T-cell (primary cell): ENCODE results near the gene TSHZ3. TPM values are rescaled to one million over a fixed set of nuclear protein-coding genes. Genes with fewer than 3 reads are reported as not detected.

Experiments used
- ATAC-seq, 4 experiments: fragments of 200-7000 bp in 3 of 4; fragments of 150-1000 bp in 1 of 4; cut with Tn5 transposase; replicated peaks in 1 of 4; 1 replicate in 3 of 4; 2 replicates in 1 of 4; pipeline ENCODE4 v1.10.0; 2021; ENCODE audit warnings: moderate library complexity in 3 of 4, mild to moderate bottlenecking in 2 of 4, moderate number of reproducible peaks in 1 of 4
- CTCF ChIA-PET, 2 donors: fragments of 300-600 bp; sonication (Branson Sonifier 250); formaldehyde crosslinking; loops; one replicate each; lab custom pipeline; 2022; ENCODE audit warnings: antibody characterized with exemption in 2 of 2; lab: Charles Lee
- POLR2A ChIA-PET, 2 donors: fragments of 300-600 bp; sonication (Branson Sonifier 250); formaldehyde crosslinking; loops; one replicate each; lab custom pipeline; 2022; ENCODE audit warnings: antibody characterized with exemption in 2 of 2; lab: Charles Lee
- DNase-seq, 35 experiments: peaks; one replicate each; pipeline versions ENCODE4 v3.0.0 to v3.0.0-alpha.2; 2013 to 2023
- H3K27ac ChIP-seq: one replicate; pipeline ENCODE4 v1.5.1; 2013; ENCODE audit warnings: low read length
- H3K27me3 ChIP-seq, 2 experiments: replicated peaks in 1 of 2; 1 replicate in 1 of 2; 2 replicates in 1 of 2; pipeline versions ENCODE4 v1.6.1 to v1.7.0; 2013; ENCODE audit warnings: low read length in 1 of 2, mixed read lengths in 1 of 2; ENCODE audit not compliant: control insufficient read depth in 2 of 2, insufficient read depth in 2 of 2; ENCODE audit errors: extremely low read depth in 1 of 2
- H3K36me3 ChIP-seq, 2 donors: 1 replicate in 1 of 2; 2 replicates in 1 of 2; pipeline versions ENCODE4 v1.6.1 to v1.7.0; 2013; ENCODE audit warnings: low read length in 1 of 2; ENCODE audit not compliant: control insufficient read depth in 2 of 2, insufficient read depth in 1 of 2; ENCODE audit errors: extremely low read depth in 1 of 2
- H3K4me1 ChIP-seq, 2 experiments: 1 replicate in 1 of 2; 2 replicates in 1 of 2; pipeline versions ENCODE4 v1.6.1 to v1.7.0; 2013; ENCODE audit warnings: low read length in 2 of 2, mixed read lengths in 1 of 2; ENCODE audit not compliant: insufficient read depth in 2 of 2, control insufficient read depth in 1 of 2; ENCODE audit errors: extremely low read depth in 1 of 2
- H3K4me3 ChIP-seq, 2 donors: 1 replicate in 1 of 2; 2 replicates in 1 of 2; pipeline versions ENCODE4 v1.5.1 to v1.7.0; 2013; ENCODE audit warnings: mild to moderate bottlenecking in 2 of 2, low read length in 1 of 2, moderate library complexity in 1 of 2; ENCODE audit not compliant: control insufficient read depth in 1 of 2; ENCODE audit errors: extremely low read depth in 1 of 2
- H3K9me3 ChIP-seq: 2 replicates; pipeline ENCODE4 v1.7.0; 2013
- H3K27ac Mint-ChIP-seq, 2 donors: one replicate each; pipeline ENCODE4 v1.8.0; 2020 to 2021; ENCODE audit warnings: mild to moderate bottlenecking in 2 of 2, mixed read lengths in 2 of 2
- H3K27me3 Mint-ChIP-seq, 2 donors: one replicate each; pipeline ENCODE4 v1.8.0; 2021 to 2022; ENCODE audit warnings: mixed read lengths in 2 of 2
- H3K36me3 Mint-ChIP-seq: one replicate; pipeline ENCODE4 v1.8.0; 2021; ENCODE audit warnings: mixed read lengths
- H3K4me1 Mint-ChIP-seq, 3 donors: one replicate each; pipeline ENCODE4 v1.8.0; 2020 to 2022; ENCODE audit warnings: mixed read lengths in 3 of 3, mild to moderate bottlenecking in 1 of 3
- H3K4me3 Mint-ChIP-seq, 3 donors: one replicate each; pipeline ENCODE4 v1.8.0; 2020 to 2022; ENCODE audit warnings: mild to moderate bottlenecking in 3 of 3, mixed read lengths in 3 of 3, moderate library complexity in 3 of 3
- H3K9me3 Mint-ChIP-seq, 3 donors: one replicate each; pipeline ENCODE4 v1.8.0; 2020 to 2022; ENCODE audit warnings: mixed read lengths in 3 of 3
- WGBS: methylation state at CpG from one replicate; pipeline ENCODE4 v1.1.5; 2013; ENCODE audit warnings: missing lambda C conversion rate; ENCODE audit not compliant: insufficient coverage; 5-methylcytosine and 5-hydroxymethylcytosine counted together
- total RNA-seq, 35 experiments: library from RNA in 6 of 35; stranded (reverse) in 6 of 35; fragments of 120-200 nt in 1 of 35; gene quantifications; one replicate each; pipeline versions ENCODE4 v1.2.1 to v1.2.4 and lab custom pipeline; 2013 to 2026

Gene TSHZ3
- total RNA-seq, 5 donors from 2014 or later (not counting 1 experiment from before 2014, with no cell fraction given) = 0.18 to 1.4 (median 0.54) TPM

GRCh38 chr19:31387717-31388301 lies 38.6 kb upstream of the TSHZ3 start:
- no peaks in the 10 kb centered on the region for H3K36me3 Mint-ChIP-seq
- H3K4me3 ChIP-seq = no peak overlapping the region
- H3K27ac ChIP-seq = no peak overlapping the region
- no peak for DNase-seq
- H3K9me3 ChIP-seq = no peaks in the 10 kb centered on the region
- no peak overlapping the region for H3K27ac Mint-ChIP-seq
- ChIA-PET CTCF (no interaction called here), POLR2A (no interaction called here)
- H3K4me3 Mint-ChIP-seq = no peak overlapping the region
- H3K27me3 ChIP-seq = peaks cover 0 to 42% of the 10 kb centered on the region in 2 experiments
- no peaks in the 10 kb centered on the region for H3K4me1 ChIP-seq
- H3K4me1 Mint-ChIP-seq = no peaks in the 10 kb centered on the region
- no peak for ATAC-seq
- peaks cover 13 to 21% of the 10 kb centered on the region in 2 donors for H3K27me3 Mint-ChIP-seq
- WGBS = 78% methylated on average over 8 of the region's 16 CpGs
- H3K9me3 Mint-ChIP-seq = no peaks in the 10 kb centered on the region
- H3K36me3 ChIP-seq = no peaks in the 10 kb centered on the region

GRCh38 chr19:31386806-31387205 lies 37.6 kb upstream of the TSHZ3 start:
- Histone ChIP-seq H3K4me1 (no peaks in the 10 kb centered on the region), H3K36me3 (no peaks in the 10 kb centered on the region), H3K9me3 (no peaks in the 10 kb centered on the region), H3K27ac (no peak overlapping the region), H3K27me3 (peaks cover 0 to 49% of the 10 kb centered on the region in 2 experiments), H3K4me3 (no peak overlapping the region)
- no peaks in the 10 kb centered on the region for H3K4me1 Mint-ChIP-seq
- ATAC-seq (no peak), DNase-seq (no peak)
- H3K36me3 Mint-ChIP-seq = no peaks in the 10 kb centered on the region
- peaks cover 18 to 22% of the 10 kb centered on the region in 2 donors for H3K27me3 Mint-ChIP-seq
- 78% methylated on average over 8 of the region's 8 CpGs for WGBS
- H3K27ac Mint-ChIP-seq = no peak overlapping the region
- CTCF ChIA-PET = no interaction called here
- H3K9me3 Mint-ChIP-seq = no peaks in the 10 kb centered on the region
- POLR2A ChIA-PET = no interaction called here
- H3K4me3 Mint-ChIP-seq = no peak overlapping the region

GRCh38 chr19:31385744-31386143 lies 36.5 kb upstream of the TSHZ3 start:
- ChIA-PET POLR2A (no interaction called here), CTCF (no interaction called here)
- Histone ChIP-seq H3K27ac (no peak overlapping the region), H3K36me3 (no peaks in the 10 kb centered on the region), H3K4me1 (no peaks in the 10 kb centered on the region), H3K9me3 (no peaks in the 10 kb centered on the region), H3K27me3 (peaks cover 0 to 56% of the 10 kb centered on the region in 2 experiments), H3K4me3 (no peak overlapping the region)
- 88% methylated on average over 1 of the region's 1 CpG for WGBS
- Mint-ChIP-seq H3K27ac (no peak overlapping the region), H3K36me3 (no peaks in the 10 kb centered on the region), H3K4me1 (no peaks in the 10 kb centered on the region), H3K9me3 (no peaks in the 10 kb centered on the region), H3K4me3 (no peak overlapping the region), H3K27me3 (peaks cover 24 to 25% of the 10 kb centered on the region in 2 donors)
- DNase-seq = no peak
- ATAC-seq = no peak

- no peak overlapping the region for H3K27ac Mint-ChIP-seq
- Histone ChIP-seq H3K36me3 (no peaks in the 10 kb centered on the region), H3K27me3 (peaks cover 0 to 55% of the 10 kb centered on the region in 2 experiments), H3K9me3 (no peaks in the 10 kb centered on the region), H3K4me1 (no peaks in the 10 kb centered on the region), H3K27ac (no peak overlapping the region), H3K4me3 (no peak overlapping the region)
- no peak overlapping the region for H3K4me3 Mint-ChIP-seq
- H3K4me1 Mint-ChIP-seq = no peaks in the 10 kb centered on the region
- ATAC-seq (no peak), DNase-seq (no peak)
- WGBS = no CpG with 5 or more reads among the region's 1 CpG
- no peaks in the 10 kb centered on the region for H3K9me3 Mint-ChIP-seq
- CTCF ChIA-PET = no interaction called here
- H3K27me3 Mint-ChIP-seq = peaks cover 27 to 32% of the 10 kb centered on the region in 2 donors
- no peaks in the 10 kb centered on the region for H3K36me3 Mint-ChIP-seq
- POLR2A ChIA-PET = no interaction called here
These were observed 34.3 kb upstream of the TSHZ3 start for GRCh38 chr19:31383553-31383952.

- Mint-ChIP-seq H3K4me3 (no peak overlapping the region), H3K9me3 (no peaks in the 10 kb centered on the region), H3K27me3 (peaks cover 33 to 36% of the 10 kb centered on the region in 2 donors), H3K27ac (no peak overlapping the region), H3K4me1 (no peaks in the 10 kb centered on the region), H3K36me3 (no peaks in the 10 kb centered on the region)
- Histone ChIP-seq H3K27me3 (peaks cover 0 to 42% of the 10 kb centered on the region in 2 experiments), H3K9me3 (no peaks in the 10 kb centered on the region), H3K4me1 (no peaks in the 10 kb centered on the region), H3K27ac (no peak overlapping the region), H3K4me3 (no peak overlapping the region), H3K36me3 (no peaks in the 10 kb centered on the region)
- ChIA-PET POLR2A (no interaction called here), CTCF (no interaction called here)
- ATAC-seq = no peak
- WGBS = 100% methylated on average over 1 of the region's 6 CpGs
- DNase-seq = no peak
These were observed 31.6 kb upstream of the TSHZ3 start for GRCh38 chr19:31380854-31381253.

GRCh38 chr19:31378404-31378803 lies 29.2 kb upstream of the TSHZ3 start:
- H3K27ac ChIP-seq = no peak overlapping the region
- peaks cover 0 to 44% of the 10 kb centered on the region in 2 experiments for H3K27me3 ChIP-seq
- no peaks in the 10 kb centered on the region for H3K9me3 ChIP-seq
- Mint-ChIP-seq H3K27ac (no peak overlapping the region), H3K4me1 (peaks cover 0 to 7% (median 5%) of the 10 kb centered on the region in 3 donors), H3K4me3 (no peak overlapping the region), H3K27me3 (peaks cover 29 to 33% of the 10 kb centered on the region in 2 donors), H3K9me3 (no peaks in the 10 kb centered on the region), H3K36me3 (no peaks in the 10 kb centered on the region)
- DNase-seq (no peak), ATAC-seq (no peak)
- ChIA-PET CTCF (no interaction called here), POLR2A (no interaction called here)
- 22% methylated on average over 4 of the region's 4 CpGs for WGBS
- no peaks in the 10 kb centered on the region for H3K4me1 ChIP-seq
- H3K36me3 ChIP-seq = no peaks in the 10 kb centered on the region
- H3K4me3 ChIP-seq = no peak overlapping the region
